ENCODE measurements around the gene CAMTA1.

- TF ChIP-seq CTCF (conservative IDR thresholded peaks at IDR 0.05; ENCODE audit: low read depth, low read length): no peak
- no peak for TF ChIP-seq EZH2 (IDR thresholded peaks at IDR 0.05; ENCODE audit: borderline replicate concordance, low read depth, low read length, poor library complexity, severe bottlenecking)
Observed at GRCh38 chr1:7476861-7477547, 691.8 kb downstream of the CAMTA1 start.

All from A673 (cell line).